NCI-H69 (cell line): Measurements from ENCODE around the gene NOS1AP.
A peak's percentile ranks its signal among the peaks of the same experiment; 100 is the strongest.

Source experiments
- DNase-seq: peaks from one replicate; lab custom pipeline; 2025; lab: John Stamatoyannopoulos, UW

The NOS1AP gene

DNA sequence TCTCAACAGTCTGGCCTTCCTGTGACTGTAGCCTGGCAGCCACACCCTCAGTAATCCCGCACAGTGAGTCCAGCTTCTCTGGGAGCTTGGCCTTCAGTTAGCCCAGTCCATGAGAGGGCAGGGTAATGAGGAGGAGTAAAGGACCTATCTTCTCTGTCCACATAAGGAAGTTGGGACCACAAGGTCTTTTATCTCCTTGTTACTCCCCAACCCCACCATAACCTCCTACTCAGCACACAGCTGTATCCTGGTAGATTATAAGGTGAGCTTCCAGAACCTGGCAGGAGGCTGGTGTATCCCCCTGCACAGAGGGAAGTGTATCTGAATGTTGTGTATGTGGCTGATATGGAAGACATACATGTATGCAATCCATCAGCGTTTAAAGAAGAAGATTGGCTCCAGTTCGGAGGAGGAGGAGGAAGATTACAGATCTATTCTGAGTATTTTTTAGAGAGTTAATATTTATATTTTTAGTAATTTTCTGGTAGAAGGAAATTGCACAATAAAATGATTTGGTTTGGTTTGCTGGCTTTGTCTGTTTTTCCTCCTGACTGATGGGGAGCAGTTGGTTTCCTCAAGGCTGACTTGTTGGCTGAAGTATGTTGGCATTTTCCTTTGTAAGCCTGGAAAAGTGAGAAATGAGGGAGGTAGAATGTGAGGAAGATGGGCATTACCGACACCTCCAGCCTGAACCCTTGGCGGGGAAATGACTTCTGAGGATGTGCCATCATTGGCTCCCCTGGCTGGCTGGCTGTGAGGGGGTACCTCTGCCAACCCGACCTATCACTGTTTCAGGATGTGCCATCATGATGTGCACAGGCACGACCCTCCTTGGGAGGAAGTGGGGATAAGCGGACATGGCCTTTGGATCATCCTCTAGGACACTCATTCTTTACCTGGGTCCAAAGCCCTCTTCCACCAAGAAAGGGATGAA is 317.1 kb downstream of the NOS1AP start:
- no peak for DNase-seq

GRCh38 chr1:162387226-162388082 is 318.0 kb downstream of the NOS1AP start:
- no peak for DNase-seq

DNA sequence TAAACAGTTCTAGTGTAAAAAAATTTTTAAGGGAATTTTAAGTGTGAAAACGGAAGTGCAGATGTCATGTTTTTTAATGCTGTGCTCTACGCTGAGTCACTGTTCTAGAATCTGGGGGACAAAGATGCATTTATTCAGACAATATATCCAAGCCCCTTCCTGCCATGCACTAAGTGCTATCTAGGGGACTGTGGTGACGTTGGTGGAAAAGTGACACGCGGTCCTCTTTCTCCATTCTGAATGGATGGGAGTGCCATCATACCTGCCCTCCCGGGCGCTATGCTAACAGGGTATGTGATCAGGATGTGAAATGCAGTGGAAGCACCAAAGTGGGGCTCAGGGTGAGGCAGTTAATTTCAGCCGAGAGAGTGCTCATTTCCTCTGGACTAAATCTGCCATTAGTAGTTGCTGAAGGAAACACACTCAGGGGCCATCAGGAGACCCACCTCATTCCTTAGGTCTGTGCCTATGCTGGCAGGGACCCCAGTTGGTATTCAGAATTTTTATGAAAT is 318.6 kb downstream of the NOS1AP start:
- DNase-seq, result no peak

- DNase-seq, result peak; percentile 43
Observed at GRCh38 chr1:162388615-162389014, 319.1 kb downstream of the NOS1AP start.

DNA sequence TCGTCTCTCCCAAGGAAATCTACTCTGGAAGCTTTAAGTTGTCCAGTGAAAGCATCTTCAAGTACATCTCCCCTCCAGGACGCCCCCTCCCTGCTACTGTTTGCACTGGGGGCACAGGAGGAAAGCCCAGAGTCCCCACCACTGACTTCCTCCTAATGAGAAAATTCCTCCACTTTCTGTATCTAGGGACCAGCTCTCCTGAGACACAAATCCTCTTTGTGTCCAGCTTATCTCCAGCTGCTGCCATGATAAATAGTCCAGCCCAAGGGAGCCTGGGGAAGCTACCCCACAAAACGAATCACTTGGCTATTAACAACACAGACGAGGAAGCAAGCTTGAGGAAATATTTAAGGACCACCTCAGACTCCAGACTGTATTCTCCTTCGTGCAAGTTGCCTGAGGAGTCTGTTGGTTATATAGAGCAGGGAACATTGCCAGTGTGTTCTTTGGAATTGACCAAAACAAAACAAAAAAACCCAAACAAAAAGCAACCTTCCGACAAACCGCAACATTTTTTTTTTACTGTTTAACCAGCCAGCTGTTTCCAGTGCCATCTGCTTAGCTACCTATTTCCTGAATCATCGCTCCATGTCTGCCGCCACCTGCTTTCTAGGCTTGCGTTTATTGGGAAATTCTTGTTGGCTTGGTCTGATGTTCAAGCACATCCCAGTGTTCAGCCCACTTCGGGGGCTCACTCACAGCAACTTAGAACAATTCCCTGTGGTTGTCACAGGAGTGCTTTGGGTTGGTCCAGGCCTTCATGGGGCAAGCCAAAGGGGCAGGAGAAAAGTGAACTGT is 319.7 kb downstream of the NOS1AP start:
- DNase-seq, result peak; percentile 60

- peak; percentile 38 for DNase-seq
Observed at GRCh38 chr1:162389971-162390370, 320.5 kb downstream of the NOS1AP start.

DNA sequence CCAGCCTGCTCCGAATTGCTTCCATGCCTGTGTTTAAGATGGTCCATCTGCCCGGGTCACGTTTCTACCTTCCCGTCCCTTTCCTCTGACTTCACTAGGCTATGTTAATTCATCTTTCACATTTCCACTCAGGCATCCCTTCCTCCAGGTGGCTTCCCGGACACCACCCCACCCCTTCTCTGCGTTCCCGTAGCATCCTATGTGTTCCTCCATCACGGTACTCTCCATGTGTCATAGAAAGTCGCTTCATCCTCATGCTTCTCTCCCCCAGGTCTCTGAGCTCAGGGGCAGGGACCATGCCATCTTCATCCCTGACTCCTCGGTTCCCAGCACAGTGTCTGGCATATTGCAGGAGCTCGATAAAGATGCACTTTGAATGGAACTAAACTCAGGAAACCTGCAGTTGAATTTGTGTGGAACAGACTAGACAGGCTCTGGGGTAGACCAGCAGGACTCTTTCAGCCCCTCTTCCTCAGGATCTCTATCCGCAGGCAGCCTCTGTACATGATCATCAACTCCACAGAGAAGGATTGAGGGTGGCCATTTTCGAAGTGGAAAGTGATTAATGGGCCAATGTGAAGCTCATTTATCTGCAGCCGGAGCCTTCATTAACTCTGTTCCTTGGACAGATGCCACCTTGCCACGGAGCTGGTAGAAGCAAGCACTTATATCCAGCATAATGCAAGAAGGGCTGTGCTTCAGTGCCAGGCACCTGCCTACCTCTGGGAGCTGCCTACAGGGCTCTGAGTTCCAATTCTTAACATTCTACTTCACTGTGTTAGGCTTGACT is 321.1 kb downstream of the NOS1AP start:
- DNase-seq, result peak; percentile 85

- peak; percentile 72 for DNase-seq
Observed at GRCh38 chr1:162391790-162392563, 322.5 kb downstream of the NOS1AP start.

DNA sequence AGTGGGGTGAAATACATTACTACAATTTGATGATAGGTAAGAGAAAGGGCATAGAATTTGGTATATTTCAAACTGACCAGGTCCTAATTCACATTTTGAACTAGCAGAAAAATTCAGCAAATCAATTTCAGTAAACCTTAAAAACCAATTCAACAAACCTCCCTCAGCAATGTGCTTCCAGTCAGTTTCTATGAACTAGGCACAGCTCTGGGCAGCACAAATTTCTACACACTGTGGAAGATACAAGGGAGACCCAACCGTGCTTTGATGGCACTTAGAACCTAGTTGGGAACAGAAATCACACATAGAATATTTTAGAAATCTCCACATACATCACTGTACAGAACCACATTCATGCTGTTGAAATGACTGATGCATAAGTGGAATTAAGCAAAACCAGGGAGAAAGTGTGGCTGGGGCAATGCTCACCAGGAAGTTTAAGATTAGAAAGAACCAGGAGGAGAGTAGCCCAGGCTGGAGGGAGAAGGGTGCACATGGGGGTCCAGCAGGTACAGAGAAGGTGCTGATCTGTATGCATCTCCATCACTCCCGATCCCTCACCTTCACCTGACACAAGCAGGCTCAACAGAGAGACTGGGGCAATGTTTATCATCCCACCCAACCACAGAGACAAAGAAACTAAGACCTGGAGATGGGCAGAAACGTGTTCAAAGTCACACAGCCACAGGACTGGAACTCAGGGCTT is 326.9 kb downstream of the NOS1AP start:
- DNase-seq, result no peak

- no peak for DNase-seq
Observed at GRCh38 chr1:162397039-162397448, 327.6 kb downstream of the NOS1AP start.

DNA sequence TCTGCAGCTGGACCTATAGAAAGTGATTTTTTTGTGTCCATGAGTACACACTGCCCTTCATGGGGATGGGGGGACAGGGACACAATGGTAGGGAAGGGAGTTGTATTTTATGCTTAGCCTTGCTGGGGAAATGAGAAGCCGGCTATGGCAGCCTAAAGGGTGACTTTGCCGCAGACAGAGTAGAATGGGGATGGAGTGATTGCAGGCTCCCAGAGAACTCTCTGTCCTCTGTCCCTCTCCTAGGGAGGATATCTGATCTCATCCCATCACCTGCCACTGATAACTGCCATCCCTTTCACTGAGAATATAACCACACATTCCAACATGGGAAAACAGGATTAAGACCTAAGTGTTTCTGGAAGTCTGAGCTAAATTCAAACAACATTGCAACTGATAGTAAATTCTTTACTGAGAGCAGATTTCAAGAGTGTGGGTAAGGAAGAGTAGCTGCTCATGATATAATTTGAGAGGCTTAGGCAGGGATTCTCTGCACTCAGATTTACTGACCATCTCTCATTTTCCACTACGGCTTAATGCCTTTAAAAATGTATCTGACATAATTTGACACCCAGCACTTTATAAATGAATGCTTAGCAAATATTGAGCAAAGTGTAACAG is 328.6 kb downstream of the NOS1AP start:
- DNase-seq, result no peak

DNA sequence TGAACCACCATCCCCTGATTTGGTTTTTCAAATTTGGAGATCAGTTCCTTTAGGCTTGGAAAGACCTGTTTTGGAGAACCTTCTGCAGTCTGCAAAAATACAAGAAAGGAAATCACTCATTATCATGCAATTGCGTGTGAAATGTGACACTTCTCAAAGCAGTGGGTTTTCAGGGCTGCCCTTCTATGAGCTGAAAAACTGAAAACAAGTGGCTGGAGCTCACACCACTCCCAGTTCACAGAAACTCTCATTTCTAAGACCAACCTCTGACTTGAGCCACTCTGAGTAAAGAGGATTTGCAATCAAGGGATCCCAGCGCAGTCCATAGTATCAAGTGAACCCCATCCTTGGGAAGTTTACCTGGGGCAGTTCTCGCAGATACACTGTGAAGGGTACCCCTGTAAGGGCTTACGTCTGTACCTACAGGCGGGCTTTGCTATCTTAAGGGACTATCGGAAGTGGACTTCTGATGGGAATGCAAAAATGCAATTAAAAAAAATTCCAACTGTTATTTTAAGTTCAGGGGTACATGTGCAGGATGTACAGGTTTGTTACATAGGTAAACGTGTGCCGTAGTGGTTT is 329.6 kb downstream of the NOS1AP start:
- peak; percentile 43 for DNase-seq

GRCh38 chr1:162400790-162401355 is 331.4 kb downstream of the NOS1AP start:
- DNase-seq, result no peak

DNA sequence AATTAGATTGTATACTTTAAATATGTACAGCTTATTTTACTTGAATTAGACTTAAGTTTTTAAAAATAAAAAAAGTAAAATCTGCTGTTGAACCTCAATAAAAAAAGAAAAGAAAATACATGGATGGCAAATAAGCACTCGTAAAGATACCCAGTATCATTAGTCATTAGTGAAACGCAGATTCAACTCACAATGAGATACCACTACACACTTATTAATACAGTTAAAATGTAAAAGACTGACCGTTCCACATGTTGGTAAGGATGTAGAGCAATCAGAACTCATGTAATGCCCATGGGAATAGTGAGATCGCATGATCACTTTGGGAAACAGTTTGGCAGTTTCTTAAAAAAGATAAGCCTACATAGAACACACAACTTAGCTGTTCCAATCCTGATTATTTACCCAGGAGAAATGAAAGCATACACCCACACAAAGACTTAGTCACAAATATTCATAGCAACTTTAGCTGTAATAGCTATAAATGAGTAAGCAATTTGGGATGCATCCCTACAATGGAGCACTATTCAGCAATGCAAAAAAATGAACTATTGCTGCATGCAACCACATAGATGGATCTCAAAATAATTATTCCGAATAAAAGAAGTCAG is 335.2 kb downstream of the NOS1AP start:
- no peak for DNase-seq

DNA sequence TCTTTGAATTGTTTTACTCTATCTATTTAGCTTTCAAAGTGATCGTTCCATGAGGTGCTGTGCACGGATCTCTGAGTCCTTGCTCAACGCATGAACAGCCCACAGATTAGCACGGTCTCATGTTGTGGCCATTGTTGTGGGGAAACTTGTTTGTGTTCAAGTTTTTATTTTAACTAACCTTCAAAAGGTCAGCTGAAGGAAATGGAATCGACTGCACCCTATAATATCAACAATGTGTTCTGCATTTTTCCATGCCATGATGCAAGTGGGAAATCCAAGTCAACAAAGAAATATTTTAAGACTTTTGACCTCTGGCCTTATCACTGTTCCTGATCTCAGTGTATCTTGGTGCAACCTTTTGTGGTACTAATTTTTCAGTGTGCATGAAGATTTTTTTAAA is 336.3 kb downstream of the NOS1AP start:
- no peak for DNase-seq

DNA sequence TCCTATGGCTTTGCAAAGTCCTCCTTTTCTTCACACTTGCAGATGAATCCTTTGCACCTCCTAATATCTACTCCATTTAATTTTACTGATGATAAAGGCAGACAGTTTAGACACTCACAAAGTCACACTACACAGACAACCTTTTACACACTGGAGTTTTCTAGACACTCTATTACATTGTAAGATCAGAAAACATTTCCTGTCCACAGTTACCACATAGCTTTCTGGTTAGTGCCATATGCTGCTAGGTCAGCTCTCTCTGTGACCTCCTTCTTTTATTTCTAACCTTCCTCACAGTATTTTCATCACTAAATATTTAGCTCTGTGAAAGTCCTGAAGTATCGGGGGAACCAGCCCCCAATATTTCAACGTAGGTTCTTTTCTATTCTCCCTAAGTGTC is 337.3 kb downstream of the NOS1AP start:
- no peak for DNase-seq

- DNase-seq, result peak; percentile 46
Observed at GRCh38 chr1:162407539-162407938, 338.0 kb downstream of the NOS1AP start.

DNA sequence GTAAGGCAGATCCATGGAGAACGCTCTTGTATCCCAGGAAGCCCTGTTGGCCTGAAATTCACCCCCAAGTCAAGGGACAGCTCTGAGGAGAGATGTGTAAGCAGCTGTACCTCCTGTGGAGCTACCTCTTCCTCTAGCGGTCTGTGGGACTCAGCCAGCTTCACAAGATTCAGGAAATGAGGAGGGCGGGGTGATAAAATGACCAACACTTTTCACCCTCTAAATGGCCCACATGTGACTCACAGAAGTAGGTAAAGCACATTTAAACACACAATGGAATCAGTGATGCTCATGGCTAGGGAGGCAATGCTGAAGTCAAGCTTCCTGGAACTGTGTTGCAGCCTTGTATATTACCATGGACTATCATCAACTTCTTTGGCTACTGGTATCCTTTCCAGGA is 342.5 kb downstream of the NOS1AP start, which contains the start of gene SH2D1B:
Gene SH2D1B (minus strand): TSS at position 135 of the 400 bp plus-strand sequence. CDS start 120 bp downstream, at position 15.
- DNase-seq, result peak; percentile 27
